ENCODE results near the gene VIPR2.

DNA sequence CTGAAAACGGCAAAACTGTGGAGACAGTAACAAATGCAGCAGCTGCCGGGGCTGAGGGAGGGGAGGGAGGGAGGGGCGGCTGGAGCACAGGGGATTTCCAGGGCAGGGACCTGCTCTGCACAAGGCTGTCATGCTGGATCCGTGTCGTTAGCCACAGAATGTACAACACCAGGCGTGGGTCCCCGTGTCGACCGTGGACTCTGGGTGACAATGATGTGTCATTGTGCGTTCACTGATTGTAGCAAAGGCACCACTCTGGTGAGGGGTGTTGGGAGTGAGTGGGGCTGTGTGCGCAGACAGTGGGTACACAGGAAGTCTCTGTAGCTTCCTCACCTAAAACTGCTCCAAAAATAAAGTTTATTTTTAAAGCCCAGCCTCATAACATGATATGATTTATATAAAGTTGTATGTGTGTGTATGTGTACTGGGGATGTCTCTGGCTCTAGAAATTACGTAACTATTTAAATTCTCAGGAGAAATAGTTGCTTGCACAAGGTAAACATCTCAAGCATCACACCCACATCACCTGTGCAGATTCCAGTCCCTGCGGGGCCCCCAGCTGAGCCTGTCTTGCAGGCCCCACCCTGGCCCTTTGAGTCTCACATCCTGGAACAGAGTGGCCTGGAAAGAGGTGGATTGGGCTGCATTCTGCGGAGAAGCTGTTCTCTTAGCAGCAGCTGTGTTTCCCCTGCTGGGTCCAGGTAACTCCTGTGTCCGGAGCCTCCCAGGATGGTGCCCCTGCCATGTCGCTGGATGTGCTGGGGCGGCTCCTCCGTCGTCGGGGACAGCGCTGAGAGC lies 152.6 kb downstream of the VIPR2 start:
- TF ChIP-seq, protein P1, sequence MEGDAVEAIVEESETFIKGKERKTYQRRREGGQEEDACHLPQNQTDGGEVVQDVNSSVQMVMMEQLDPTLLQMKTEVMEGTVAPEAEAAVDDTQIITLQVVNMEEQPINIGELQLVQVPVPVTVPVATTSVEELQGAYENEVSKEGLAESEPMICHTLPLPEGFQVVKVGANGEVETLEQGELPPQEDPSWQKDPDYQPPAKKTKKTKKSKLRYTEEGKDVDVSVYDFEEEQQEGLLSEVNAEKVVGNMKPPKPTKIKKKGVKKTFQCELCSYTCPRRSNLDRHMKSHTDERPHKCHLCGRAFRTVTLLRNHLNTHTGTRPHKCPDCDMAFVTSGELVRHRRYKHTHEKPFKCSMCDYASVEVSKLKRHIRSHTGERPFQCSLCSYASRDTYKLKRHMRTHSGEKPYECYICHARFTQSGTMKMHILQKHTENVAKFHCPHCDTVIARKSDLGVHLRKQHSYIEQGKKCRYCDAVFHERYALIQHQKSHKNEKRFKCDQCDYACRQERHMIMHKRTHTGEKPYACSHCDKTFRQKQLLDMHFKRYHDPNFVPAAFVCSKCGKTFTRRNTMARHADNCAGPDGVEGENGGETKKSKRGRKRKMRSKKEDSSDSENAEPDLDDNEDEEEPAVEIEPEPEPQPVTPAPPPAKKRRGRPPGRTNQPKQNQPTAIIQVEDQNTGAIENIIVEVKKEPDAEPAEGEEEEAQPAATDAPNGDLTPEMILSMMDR (IDR thresholded peaks at IDR 0.05) = no peak
- TF ChIP-seq POLR2A (IDR thresholded peaks at IDR 0.05) = no peak
- no peak for TF ChIP-seq POLR2AphosphoS5 (IDR thresholded peaks at IDR 0.05)

Measured in suprapubic skin (tissue), 4 donors.